Activated gamma-delta T cell treated with Interleukin-2 at 50 U/mL for 16 hours (primary cell): ENCODE data around the gene WIZ.
"Not testable (repeated sequence)": the region's sequence is repeated elsewhere in the genome, so short reads cannot be mapped to it uniquely, and the experiment has no call there.

ENCODE experiments used
- DNase-seq: peaks from one replicate; pipeline ENCODE4 v3.0.0-alpha.2; 2020

Gene WIZ

DNA sequence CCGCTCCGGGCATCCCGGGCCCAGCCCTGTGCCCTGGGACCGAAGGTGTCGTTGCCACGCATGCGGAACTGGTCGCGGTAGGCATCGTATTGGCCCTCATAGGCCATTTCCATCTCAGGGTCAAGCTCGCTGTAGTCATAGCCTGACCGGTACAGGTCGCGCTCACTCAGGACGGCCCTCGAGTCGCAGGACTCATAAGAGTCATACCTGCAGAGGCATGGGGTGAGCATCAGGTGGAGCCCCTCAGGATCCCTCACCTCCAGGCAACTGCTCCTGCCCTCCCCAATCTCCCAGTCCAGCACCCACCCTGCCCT is 48.4 kb downstream of the WIZ start:
- DNase-seq: no peak

DNA sequence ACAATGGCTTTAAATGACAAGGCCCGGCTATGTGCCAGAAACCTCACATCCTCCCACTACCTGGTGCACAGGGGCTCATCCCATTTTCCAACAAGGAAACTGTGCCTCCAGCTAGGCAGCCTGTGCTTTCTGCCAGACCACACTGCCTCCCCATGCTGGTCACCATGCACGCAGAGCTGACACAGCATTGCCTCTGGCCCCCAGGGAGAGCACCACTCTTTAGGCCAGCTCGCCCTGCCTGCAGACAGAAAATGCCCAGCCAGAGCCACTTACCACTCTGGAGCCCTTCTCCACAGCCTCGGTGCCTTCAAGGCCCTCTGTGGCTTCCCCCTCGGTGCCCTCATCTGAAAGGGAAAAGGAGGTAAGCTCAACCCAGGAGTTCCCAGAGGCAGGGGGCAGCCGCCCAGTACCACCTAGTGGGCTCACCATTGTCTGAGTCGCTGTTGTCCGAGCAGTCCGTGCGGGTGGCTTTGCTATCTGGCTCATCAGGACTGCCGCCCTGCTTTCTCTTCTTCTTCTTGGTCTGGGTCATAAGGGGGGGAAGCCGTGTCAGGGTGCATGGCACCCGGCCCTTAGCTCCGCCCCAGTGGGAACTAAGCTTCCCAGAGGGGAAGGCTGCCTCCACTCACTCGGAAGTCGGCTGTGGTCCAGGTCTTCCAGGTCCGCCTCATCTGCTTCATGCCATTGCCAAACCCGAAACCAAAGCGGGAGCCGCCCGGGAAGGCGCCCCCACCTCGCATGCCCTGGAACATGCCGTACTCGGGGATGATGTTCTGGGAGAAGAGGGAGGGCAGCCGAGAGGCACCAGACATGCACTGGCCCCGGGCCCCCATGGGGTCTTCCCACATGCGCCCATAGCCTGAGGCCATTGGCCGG is 49.0 kb downstream of the WIZ start:
- no peak for DNase-seq

DNA sequence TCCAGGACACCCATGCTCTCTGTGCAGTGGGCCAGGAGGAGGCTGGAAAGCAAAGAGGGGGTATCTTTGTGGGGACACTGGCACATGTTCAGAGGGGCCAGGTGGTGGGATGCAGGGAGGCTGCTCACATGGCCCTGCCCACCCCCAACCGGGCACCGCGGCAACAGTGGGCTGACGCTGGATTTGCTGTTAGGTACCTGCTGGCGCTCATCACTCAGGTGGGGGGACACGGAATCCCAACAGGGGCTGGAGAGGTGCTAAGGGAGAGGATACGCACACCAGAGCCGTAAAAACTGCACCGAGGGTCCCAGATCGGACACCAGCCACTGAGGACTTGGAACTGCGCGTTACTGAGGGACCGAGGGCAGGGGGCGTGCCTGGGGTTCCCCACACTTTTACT is 50.1 kb downstream of the WIZ start:
- DNase-seq: no peak

DNA sequence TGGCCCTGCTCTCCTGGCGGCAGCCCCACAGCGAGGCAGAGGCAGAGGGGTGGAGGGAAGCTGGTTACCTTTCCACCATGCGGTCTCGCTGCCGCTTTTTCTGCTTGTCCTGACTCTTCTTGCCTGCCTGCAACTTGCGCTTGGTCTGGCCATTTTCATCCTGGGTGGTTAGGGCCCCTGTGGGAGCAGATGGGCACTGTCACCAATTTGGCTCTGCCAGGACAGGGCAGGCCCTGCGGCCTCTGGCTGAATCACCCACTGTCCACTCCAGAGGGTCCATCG is 50.6 kb downstream of the WIZ start:
- DNase-seq: no peak

DNA sequence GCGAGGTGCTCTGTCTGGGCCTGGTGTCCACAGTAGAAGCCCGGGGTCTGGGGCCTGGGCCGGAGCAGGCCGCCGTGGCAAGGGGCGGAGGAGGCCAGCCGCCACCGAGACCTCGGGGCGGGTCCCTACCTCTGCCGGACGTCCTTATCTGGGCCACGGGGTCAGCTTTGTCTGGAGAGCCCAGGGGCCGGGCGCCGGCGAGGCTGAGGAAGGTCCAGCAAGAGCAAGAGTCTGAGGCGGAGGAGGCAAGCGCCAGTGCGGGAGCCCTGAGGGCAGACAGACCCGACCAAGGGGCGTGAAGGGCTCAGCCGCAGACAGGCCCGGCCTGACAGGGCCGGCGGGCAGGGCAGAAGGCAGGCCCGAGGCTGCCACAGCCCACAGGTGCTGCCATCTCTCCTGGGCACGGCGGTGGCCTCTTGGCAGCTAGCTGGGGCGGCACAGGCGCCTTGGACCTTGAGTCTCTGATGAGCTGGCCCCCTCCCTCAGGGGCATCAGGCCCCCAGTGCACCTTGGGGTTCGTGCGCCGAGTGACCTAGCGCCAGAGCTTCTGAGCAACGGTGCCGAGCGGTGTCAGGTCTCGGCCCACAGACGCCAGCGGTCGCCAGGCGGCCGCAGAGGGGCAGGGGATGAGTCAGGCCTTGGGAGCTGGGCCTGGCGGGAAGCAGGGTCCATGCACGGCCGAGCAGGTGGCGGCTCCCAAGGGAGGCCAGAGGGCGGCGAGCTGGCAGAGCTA is 51.1 kb downstream of the WIZ start:
- no peak for DNase-seq

DNA sequence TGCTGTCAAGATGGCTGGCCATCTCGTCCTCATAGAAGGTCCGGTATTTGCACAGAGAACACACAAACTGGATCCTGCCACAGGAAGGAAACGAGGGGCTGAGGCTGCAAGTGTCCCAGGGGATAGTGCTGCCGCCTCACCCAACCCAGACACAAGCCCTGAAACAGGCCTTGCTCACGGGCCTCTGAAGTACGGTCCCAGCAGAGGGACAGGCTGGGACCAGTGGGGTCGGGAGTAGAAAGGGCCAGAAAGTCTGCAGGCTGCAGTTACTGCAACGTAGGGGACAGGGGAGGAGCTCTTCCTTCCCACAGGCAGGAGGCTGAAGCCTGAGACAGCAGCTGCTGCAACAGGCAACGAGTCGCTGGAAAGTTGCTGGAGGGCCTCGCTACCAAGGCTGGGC is 52.0 kb downstream of the WIZ start:
- DNase-seq: no peak

DNA sequence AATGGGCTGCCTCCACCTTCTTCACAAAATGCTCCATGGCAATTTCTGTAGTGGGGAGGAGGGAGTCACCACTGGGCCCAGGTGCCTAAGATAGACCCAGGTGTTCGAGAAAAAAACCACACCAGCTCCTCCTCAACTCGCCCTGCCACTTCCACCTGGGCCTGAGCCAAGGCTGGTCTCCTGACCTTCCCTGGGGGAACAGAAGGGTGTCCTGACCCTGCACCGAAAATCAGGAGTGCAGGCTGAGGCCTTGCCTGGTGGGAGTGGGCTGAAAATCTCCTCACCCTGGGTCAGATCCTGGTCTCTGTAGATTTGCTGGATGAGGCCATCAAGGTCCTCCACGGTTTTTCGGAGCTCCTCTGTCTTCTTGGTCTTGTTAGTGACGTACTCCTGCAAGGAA is 52.5 kb downstream of the WIZ start:
- no peak for DNase-seq

DNA sequence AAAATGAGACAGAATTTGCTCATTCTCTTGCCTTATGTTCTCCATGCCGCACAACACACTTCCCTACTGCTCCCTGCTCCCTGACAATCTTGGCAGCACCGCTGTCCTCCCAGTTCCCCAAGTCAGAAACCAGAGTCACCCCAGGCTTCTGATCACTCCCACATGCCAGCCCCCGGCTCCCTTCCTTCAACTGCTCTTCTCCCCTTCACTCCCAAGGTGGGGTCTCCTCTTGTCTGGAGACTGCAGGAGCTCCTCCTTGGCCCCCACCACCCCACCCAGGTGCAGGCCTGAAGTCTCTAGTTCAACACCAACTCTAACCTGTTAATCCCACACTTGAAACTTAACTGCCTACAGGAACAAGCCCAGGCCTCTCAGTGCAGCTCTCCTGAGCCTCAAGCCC is 53.3 kb downstream of the WIZ start:
- DNase-seq: no peak

DNA sequence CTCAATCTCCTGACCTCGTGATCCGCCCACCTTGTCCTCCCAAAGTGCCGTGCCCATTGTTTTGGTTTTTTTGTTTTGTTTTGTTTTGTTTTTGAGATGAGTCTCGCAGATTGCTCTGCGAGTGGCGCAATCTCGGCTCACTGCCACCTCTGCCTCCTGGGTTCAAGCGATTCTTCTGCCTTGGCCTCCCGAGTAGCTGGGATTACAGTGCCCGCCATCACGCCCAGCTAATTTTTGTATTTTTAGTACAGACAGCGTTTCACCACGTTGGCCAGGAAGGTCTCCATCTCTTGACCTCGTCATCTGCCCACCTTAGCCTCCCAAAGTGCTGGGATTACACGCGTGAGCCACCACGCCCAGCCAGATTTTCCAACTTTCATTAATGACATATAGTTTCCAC is 54.5 kb downstream of the WIZ start:
- not testable (repeated sequence) for DNase-seq

DNA sequence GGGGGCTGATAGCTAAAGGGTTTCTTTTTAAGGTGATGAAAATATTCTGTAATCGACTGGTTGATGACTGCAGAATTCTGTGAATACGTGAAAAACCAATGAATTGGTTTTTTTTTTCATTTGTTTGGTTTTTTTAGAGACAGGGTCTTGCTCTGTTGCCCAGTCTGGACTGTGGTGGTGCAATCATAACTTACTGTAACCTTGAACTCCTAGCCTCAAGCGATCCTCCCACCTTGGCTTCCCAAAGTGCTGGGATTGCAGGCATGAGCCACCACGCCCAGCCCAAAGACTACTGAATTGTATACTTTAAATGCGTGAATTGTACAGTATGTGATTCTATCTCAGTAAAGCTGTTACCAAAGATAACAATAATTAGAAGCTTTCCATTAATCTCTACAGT is 55.3 kb downstream of the WIZ start:
- DNase-seq: no peak

DNA sequence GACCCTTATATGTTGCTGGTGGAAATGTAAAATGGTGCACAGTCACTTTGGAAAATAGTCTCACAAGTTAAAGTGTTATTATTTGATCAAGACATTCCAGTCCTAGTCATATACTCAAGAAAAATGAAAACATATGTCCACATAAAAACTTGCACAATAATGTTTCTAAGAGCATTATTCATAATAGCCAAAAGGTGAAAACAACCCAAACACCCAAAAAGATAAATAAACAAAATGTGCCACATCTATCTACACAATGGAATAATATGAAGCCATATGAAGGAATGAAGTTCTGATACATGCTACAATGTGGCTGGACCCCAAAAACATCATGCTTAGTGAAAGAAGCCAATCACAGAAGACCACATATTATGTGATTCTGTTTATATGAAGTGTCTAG is 55.8 kb downstream of the WIZ start:
- no peak for DNase-seq

DNA sequence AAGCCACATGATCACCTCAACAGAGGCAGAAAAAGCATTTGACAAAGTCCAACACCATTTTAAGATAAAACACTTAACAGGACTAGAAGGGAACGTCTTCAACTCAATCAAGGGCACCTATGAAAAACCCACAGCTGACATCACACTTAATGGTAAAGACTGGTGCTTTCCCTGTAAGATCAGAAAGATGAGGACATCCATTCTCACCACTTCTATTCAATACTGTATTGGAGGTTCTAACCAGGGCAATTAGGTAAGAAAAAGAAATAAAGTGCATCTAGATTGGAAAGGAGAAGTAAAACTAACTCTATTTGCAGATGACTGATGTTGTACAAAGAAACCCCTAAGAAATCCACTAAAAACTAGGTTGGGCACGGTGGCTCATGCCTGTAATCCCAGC is 58.9 kb downstream of the WIZ start:
- DNase-seq: no peak

DNA sequence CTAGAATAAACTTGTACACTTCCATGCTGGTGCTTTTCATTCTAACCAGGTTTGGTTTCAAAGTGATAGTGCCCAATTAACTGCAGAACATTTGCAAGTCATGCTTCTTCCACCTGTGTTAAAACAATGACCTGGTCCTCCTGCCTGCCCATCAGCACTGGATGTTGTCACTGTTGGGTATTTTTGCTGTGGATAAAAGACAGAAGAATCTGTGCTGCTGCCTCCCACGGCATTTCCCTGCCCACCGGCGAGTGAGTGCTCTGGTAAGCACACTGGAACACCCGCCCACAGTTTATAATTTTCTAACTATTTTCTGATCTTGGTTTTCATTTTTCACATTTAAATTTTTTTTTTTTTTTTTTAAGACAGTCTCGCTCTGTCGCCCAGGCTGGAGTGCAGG is 67.9 kb downstream of the WIZ start:
- DNase-seq: no peak

DNA sequence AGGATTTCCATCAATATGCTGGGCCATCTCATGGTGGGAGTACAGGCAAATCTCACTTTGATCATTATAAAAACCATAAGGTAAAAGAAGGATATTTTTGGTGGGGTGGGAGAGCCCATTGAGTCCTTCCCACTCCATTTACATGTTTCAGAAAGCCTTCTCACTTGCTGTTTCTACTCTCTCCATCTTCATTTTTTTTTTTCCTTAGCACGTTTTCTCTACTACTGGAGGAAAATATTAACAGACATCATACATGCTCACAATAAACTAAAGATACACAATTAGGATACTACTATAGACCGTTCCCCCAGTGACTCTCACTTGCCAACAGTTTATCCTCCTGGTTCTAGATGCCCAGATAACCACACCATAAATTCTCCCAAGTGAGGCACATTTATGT is 68.3 kb downstream of the WIZ start:
- DNase-seq: no peak

DNA sequence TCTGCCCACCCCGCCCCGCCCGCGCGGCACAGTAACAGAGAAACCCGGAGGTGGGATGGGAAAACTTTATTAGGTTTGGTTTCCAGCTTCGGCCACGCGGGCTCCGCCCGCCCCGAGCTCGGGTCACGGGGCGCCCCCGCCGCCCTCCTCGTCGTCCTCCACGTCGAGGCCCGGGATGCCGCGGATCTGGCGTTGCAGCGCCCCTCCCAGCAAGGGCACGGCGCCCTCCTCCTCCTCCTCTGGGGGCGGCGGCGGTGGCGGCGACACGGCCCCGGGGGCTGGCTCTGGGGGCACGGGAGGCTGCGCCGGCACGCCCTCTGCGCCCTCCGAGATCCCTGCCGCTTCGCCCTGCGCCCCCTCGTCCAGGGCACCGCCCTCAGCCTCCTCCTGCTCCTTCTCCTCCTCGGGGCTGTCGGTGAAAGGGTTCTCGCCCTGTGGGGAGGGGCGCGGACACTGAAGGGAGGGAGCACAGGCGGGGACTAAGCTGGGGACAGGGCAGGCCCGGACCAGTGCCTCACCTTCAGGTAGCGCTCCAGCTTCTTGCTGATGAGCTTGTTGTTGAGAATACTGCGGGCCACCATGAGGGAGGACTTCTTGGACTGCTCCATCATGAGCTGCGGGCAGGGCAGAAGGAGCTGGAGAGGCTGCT is 69.6 kb downstream of the WIZ start:
- no peak for DNase-seq

DNA sequence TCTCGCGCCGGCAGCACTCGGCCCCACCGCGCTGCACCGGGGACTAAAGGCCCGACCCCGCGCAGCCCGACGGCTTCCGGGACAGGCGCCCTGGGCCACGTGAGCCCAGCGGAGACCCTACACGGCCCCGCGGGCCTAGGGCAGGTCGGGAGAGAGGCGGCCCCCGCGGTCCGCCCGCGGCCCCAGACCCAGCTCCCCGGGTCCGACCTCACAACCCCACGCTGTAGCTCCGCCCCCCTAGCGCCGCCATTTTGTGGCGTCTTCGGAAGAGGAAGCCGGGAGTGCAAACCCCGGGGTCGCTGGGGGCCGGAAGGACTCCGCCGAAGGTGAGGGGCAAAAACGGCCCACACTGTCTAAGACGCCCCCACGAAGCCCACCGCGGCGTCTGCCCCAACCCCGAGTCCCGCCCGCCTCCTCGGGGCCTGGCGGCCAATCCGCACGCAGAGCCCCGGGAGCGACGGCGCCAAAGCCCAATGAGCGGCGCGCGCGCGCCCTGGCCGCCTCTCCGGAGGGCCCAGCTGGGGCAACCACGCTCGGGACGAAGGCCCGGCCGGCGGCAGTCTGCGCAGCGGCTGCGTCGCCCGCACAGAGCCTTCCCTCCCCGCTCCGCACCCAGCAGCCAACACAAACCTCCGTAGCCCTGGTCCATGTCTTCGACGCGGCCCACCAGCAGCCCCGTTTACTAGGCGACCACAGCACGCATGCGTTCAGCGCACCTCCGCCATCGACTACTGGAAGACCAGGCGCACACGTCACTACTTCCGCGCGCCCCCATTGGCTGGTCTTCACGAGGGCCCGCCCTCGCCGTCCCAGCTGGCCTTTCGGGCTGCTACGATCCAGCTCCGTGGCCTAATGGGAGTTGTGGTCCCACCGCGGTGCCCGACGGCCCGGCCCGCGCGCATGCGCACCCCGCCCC is 70.4 kb downstream of the WIZ start, which contains the start of gene AKAP8:
AKAP8 (minus strand) TSS at position 705 of the 916 bp plus-strand sequence; CDS start at position 649, 56 bp downstream.
- peak; percentile 98 for DNase-seq

DNA sequence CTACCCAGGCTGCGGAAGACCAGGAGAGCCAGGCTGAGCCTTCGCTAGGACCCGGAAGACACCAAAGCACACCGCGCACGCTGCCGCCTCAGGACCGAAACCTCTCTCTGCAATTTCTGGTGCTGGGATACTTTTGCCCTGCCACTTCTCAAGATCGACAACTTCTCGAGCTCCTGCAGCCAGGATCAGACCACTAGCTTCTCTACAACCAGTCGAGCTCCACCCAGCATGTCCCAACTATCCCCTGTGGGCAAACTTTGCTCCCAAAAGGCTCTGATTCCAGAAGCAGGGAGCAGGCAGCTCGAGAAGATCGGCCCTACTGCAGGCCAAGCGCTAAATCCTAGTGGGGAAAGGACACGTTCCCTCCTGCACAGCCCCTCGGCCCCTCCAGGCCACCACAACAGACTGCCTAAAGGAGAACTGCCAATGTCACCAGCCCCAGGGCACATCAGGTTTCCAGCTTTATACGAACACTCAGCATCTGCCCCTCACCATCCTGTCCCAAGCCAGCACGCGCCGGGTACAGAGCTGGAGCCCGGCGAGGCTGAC is 71.1 kb downstream of the WIZ start:
- peak; percentile 40 for DNase-seq

DNA sequence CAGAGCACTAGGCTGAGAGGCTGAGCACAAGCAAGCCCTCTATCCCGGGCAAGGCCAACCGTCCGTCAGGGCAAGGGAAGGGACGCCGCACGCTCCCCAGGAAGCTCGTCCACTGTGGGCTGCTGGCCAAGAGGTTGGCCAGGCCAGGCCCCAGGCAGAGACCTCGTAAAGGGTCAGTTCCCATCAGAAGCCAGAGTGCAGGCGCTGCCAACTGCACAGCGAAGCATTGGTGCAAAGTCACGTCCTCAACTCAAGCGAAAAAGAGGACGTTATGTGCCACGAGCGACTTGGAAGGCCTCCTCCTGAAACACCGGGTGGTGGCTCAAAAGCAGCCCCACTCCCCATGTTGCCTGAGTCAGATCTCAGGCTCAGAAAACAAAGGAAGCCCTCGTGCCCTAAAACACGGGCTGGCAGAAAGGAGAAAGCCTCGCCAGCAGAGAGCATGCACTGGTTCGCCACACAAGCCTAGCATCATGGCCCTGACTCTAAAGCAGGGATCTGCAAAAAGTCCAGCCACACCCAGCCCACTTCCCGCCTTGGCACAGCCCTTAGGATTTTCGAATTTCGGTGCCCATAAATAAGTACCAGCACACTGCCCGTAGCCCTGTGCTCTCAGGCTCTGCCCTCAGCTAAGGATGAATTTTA is 74.8 kb downstream of the WIZ start:
- no peak for DNase-seq

DNA sequence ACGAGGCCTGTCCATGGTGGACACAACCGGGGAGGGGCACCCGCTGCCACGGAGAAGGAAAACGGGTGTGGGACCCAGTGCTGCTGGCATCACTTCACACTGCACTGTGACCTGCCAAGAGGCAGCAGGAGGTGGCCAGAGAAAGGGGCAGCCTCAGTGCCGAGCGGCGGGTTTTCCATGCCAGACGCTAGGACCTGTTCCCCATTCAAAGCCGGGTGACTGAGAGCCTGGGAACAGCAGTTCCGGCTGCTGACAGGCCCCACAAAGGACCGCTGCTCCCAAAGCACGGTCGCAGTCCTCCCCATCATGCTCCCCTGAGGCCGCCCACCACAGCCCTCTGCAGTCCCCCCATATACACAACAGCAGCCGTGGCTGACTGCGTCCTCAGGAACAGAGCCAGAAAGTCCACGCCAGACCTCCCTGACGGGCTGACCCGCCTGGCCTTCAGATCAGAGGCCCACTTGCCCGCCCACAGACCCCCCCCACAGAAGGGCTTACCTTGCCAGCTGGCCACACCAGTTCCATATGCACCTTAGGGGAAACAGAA is 75.6 kb downstream of the WIZ start:
- DNase-seq: no peak

DNA sequence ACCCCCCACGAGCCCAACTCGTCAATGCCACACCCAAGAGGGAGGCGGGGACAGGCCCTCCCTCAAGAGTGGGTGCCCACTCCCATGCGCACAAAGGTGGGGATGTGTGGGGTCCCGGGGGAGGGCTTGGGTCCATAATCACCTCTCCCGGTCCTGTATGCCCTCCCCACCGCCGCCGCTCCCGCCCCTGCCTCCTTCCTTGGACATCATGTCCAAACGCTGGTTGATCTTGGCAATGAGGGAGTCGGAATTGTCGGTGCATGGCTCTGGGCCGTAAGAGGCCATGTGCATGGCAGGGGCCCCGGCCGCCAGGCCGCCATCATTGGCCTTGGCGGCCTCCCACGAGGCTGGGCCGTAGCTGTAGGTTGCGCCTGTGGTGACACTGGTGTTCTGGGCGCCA is 76.1 kb downstream of the WIZ start:
- DNase-seq: no peak

DNA sequence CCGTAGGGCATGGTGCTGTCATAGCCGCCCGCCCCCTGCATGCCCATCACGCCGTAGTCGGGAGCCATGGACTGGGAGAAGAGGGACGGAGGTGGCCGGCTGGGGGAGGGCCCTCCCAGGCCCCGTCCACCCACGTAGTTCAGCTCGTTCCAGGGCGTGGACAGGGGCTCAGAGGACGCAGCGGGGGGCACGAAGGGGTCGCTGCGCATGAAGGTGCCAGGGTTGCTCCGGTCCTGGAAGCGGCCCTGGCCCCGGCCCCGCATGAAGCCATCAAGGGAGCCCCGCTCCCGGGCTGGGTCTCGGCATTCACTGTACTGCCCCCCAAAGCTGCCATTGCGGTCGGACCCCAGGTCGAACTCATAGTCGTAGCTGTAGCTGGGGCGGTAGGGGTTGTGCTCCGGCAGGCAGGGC is 76.9 kb downstream of the WIZ start:
- no peak for DNase-seq

DNA sequence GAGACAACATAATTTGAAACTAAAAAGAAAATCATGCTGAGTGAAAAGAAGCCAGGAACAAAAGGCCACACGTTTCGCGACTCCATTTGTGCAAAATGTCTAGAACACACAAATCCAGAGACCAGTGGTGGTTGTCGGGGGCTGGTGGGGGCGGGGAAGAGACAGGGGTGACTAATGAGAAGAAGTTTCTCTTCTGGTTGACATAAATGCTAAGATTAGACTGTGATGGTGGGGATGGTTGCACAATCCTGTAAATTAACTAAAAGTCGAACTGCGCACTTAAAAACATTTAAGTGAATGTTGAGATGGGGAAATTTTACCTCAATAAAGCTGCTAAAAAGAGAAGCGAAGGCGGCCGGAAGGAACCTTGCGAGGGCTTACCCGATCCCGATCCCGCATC is 77.3 kb downstream of the WIZ start:
- DNase-seq: no peak
